Keratinocyte (primary cell): ENCODE measurements around the gene EHMT1. TPM values are rescaled to one million over a fixed set of nuclear protein-coding genes. Genes with fewer than 3 reads are reported as not detected.

Experiments
- DNase-seq: peaks from one replicate; pipeline ENCODE4 v3.0.0-alpha.2; 2011; ENCODE audit warnings: low read depth, missing footprints, low spot score
- FAIRE-seq: peaks from 2 replicates; lab custom pipeline; 2011; peaks lifted over from hg19 to GRCh38; lab: Jason Lieb, UNC
- H2AFZ ChIP-seq: 2 replicates; pipeline ENCODE4 v1.6.0; 2012; ENCODE audit warnings: low read length, control low read depth, inconsistent platforms; ENCODE audit not compliant: control insufficient read depth
- H3K27ac ChIP-seq: 2 replicates; pipeline ENCODE4 v1.5.1; 2011; ENCODE audit warnings: low read length; ENCODE audit not compliant: control insufficient read depth, insufficient read depth
- H3K27me3 ChIP-seq: 3 replicates; pipeline ENCODE4 v1.6.0; 2011; ENCODE audit warnings: low read length; ENCODE audit not compliant: control insufficient read depth, insufficient read depth; ENCODE audit errors: extremely low read depth
- H3K36me3 ChIP-seq, 2 experiments: 2 replicates in 1 of 2; 3 replicates in 1 of 2; pipeline ENCODE4 v1.5.1; 2011; ENCODE audit warnings: low read length in 2 of 2, mild to moderate bottlenecking in 1 of 2; ENCODE audit not compliant: control insufficient read depth in 2 of 2, insufficient read depth in 2 of 2; ENCODE audit errors: extremely low read depth in 1 of 2
- H3K4me1 ChIP-seq: 3 replicates; pipeline ENCODE4 v1.5.1; 2011; ENCODE audit warnings: low read length; ENCODE audit not compliant: control insufficient read depth, insufficient read depth; ENCODE audit errors: extremely low read depth
- H3K4me2 ChIP-seq: 3 replicates; pipeline ENCODE4 v1.6.0; 2011; ENCODE audit warnings: low read depth, low read length; ENCODE audit not compliant: control insufficient read depth, insufficient read depth; ENCODE audit errors: extremely low read depth
- H3K4me3 ChIP-seq, 3 experiments: fragments of 200-600 bp in 1 of 3; sonication (generic) in 1 of 3; 2 replicates in 2 of 3; 3 replicates in 1 of 3; pipeline ENCODE4 v1.5.1; 2011 to 2016; ENCODE audit warnings: low read length in 3 of 3, mild to moderate bottlenecking in 3 of 3, control low read depth in 2 of 3, inconsistent platforms in 1 of 3, low read depth in 1 of 3, mixed read lengths in 1 of 3, mixed run types in 1 of 3, moderate library complexity in 1 of 3; ENCODE audit not compliant: control insufficient read depth in 2 of 3, insufficient read depth in 2 of 3; ENCODE audit errors: extremely low read depth in 1 of 3
- H3K79me2 ChIP-seq: 2 replicates; pipeline ENCODE4 v1.6.0; 2012; ENCODE audit warnings: low read length; ENCODE audit not compliant: control insufficient read depth, insufficient read depth
- H3K9ac ChIP-seq: 3 replicates; pipeline ENCODE4 v1.6.0; 2011; ENCODE audit warnings: low read length; ENCODE audit not compliant: control insufficient read depth, insufficient read depth; ENCODE audit errors: extremely low read depth
- H3K9me1 ChIP-seq: 3 replicates; pipeline ENCODE4 v1.6.0; 2011; ENCODE audit warnings: low read length; ENCODE audit not compliant: control insufficient read depth, insufficient read depth; ENCODE audit errors: extremely low read depth
- H3K9me3 ChIP-seq: 2 replicates; pipeline ENCODE4 v1.5.1; 2012; ENCODE audit warnings: low read depth, low read length; ENCODE audit not compliant: control insufficient read depth
- H4K20me1 ChIP-seq: 3 replicates; pipeline ENCODE4 v1.6.0; 2011; ENCODE audit warnings: low read length; ENCODE audit not compliant: control insufficient read depth, insufficient read depth; ENCODE audit errors: extremely low read depth
- EZH2 ChIP-seq: IDR thresholded peaks from one replicate; pipeline ENCODE4 v1.6.1; 2012; ENCODE audit warnings: inconsistent platforms, mild to moderate bottlenecking, low read length, moderate library complexity
- dilution Hi-C: fragments of 300-500 bp; cut with MboI; formaldehyde crosslinking; loops from one replicate; pipeline ENCODE4 v1.7.0; 2020; ENCODE audit warnings: low sequenced_read_pairs; ENCODE audit not compliant: extremely low pct_ligation_motif_present
- polyA plus RNA-seq, 5 experiments: library from polyadenylated mRNA; depleted of rRNA in 3 of 5; stranded (reverse) in 3 of 5; stranded (forward) in 1 of 5; unstranded in 1 of 5; fragments of >200 nt; gene quantifications; 1 replicate in 1 of 5; 2 replicates in 3 of 5; 3 replicates in 1 of 5; pipeline versions ENCODE4 v1.2.1 to v1.2.3, GENCODE V29; 2011 to 2012; ENCODE audit warnings: missing spikeins in 2 of 5, low read depth in 1 of 5, low replicate concordance in 1 of 5
- TF ChIP-seq, protein P1 (sequence below), 3 experiments: IDR thresholded peaks in 1 of 3; conservative IDR thresholded peaks in 1 of 3; optimal IDR thresholded peaks in 1 of 3; 2 replicates in 2 of 3; 3 replicates in 1 of 3; pipeline versions ENCODE3 to v1.5.1; 2011; ENCODE audit warnings: low read length in 3 of 3, mild to moderate bottlenecking in 3 of 3, moderate library complexity in 2 of 3, control low read depth in 1 of 3, inconsistent platforms in 1 of 3; ENCODE audit not compliant: insufficient read depth in 2 of 3; ENCODE audit errors: extremely low read depth in 1 of 3

Gene EHMT1
- polyA plus RNA-seq, 1 donor (not counting 4 experiments of a cell fraction or from before 2014, with no cell fraction given), result 25.9 TPM

DNA sequence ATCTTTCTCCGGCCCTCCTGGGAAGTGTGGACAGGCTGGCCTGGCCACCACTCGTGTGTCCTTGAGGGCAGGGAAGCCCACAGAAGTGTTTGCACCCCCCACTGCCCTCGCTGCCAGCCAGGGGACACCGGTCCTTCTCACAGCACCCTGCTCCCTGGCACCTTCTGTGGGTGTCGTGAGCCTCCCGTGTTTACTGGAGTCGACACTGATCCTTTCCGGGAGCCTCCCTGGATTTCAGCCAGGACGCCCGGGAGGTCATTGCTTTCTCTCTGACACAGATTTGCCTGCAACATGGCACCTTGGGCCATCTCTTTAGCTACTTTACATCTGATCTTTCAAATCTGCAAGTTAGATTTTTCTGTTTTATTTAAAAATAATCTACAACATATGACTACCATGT is 138.3 kb downstream of the EHMT1 start:
- H3K9me1 ChIP-seq, result no peaks in the 10 kb centered on the region
- dilution Hi-C loops, result no loop called here
- H2AFZ ChIP-seq, result no peak overlapping the region
- no peak for TF ChIP-seq EZH2
- TF ChIP-seq, protein P1, sequence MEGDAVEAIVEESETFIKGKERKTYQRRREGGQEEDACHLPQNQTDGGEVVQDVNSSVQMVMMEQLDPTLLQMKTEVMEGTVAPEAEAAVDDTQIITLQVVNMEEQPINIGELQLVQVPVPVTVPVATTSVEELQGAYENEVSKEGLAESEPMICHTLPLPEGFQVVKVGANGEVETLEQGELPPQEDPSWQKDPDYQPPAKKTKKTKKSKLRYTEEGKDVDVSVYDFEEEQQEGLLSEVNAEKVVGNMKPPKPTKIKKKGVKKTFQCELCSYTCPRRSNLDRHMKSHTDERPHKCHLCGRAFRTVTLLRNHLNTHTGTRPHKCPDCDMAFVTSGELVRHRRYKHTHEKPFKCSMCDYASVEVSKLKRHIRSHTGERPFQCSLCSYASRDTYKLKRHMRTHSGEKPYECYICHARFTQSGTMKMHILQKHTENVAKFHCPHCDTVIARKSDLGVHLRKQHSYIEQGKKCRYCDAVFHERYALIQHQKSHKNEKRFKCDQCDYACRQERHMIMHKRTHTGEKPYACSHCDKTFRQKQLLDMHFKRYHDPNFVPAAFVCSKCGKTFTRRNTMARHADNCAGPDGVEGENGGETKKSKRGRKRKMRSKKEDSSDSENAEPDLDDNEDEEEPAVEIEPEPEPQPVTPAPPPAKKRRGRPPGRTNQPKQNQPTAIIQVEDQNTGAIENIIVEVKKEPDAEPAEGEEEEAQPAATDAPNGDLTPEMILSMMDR (optimal IDR thresholded peaks at IDR 0.05 in 1 of 3, IDR thresholded peaks at IDR 0.05 in 1 of 3, conservative IDR thresholded peaks at IDR 0.05 in 1 of 3; ENCODE audit: extremely low read depth in 1 of 3, insufficient read depth in 2 of 3, low read length in 3 of 3), result no peak
- peaks cover 17 to 29% of the 10 kb centered on the region in 2 experiments for H3K36me3 ChIP-seq
- no peak for DNase-seq
- no peak overlapping the region for H3K4me3 ChIP-seq
- no peaks in the 10 kb centered on the region for H3K9me3 ChIP-seq
- H3K79me2 ChIP-seq, result peaks cover 5% of the 10 kb centered on the region
- H3K9ac ChIP-seq, result peak overlapping the region; percentile 16
- peaks cover 13% of the 10 kb centered on the region for H3K4me1 ChIP-seq
- peak overlapping the region; percentile 23 for H3K4me2 ChIP-seq
- FAIRE-seq, result no peak
- no peaks in the 10 kb centered on the region for H4K20me1 ChIP-seq
- no peaks in the 10 kb centered on the region for H3K27me3 ChIP-seq
- H3K27ac ChIP-seq, result peak overlapping the region; percentile 58

DNA sequence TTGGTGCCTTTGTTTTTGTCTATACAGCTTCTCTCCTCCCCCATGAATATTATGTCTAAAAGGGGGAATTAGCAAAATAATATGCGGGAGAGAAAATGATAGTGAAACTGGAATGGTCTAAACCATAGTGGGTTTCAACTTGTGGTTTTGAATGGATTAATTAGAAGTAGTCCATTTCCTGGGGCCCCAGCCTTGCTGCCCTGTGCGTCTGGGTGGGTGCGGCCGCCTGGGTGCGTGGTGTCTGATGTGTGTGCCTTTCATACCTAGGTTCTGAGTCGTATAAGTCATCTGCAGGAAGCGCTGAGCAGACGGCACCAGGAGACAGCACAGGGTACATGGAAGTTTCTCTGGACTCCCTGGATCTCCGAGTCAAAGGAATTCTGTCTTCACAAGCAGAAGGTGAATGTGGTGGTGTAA is 138.8 kb downstream of the EHMT1 start:
- Histone ChIP-seq H3K4me2 (peak overlapping the region; percentile 19), H3K79me2 (peaks cover 5% of the 10 kb centered on the region), H3K9me1 (no peaks in the 10 kb centered on the region), H3K9ac (no peak overlapping the region), H2AFZ (no peak overlapping the region), H4K20me1 (no peaks in the 10 kb centered on the region), H3K36me3 (peaks cover 17 to 34% of the 10 kb centered on the region in 2 experiments), H3K27me3 (no peaks in the 10 kb centered on the region), H3K9me3 (no peaks in the 10 kb centered on the region), H3K4me3 (no peak overlapping the region), H3K4me1 (peaks cover 13% of the 10 kb centered on the region), H3K27ac (peak overlapping the region; percentile 58)
- DNase-seq, result no peak
- TF ChIP-seq EZH2, result no peak
- TF ChIP-seq, protein P1 (optimal IDR thresholded peaks at IDR 0.05 in 1 of 3, IDR thresholded peaks at IDR 0.05 in 1 of 3, conservative IDR thresholded peaks at IDR 0.05 in 1 of 3; ENCODE audit: extremely low read depth in 1 of 3, insufficient read depth in 2 of 3, low read length in 3 of 3), result no peak
- no peak for FAIRE-seq
- dilution Hi-C loops, result no loop called here
